HepG2 (cell line): ENCODE results near the gene ITGB2. TPM values are rescaled to one million over a fixed set of nuclear protein-coding genes. Genes with fewer than 3 reads are reported as not detected.
A peak's percentile ranks its signal among the peaks of the same experiment; 100 is the strongest.

Experiments
- AGO2 ChIP-seq: fragments of 200-400 bp; formaldehyde crosslinking; optimal IDR thresholded peaks from 2 replicates; pipeline ENCODE3; 2017; ENCODE audit warnings: mild to moderate bottlenecking, low read depth, low read length, moderate library complexity
- HIVEP1 ChIP-seq: sonication (generic); formaldehyde crosslinking; IDR thresholded peaks from 2 replicates; pipeline ENCODE4 v1.4.0; 2020; ENCODE audit warnings: mild to moderate bottlenecking, missing genetic modification reagents
- HOXD1 ChIP-seq: sonication (generic); formaldehyde crosslinking; IDR thresholded peaks from 2 replicates; pipeline ENCODE4 v1.5.0; 2020; ENCODE audit warnings: missing genetic modification reagents
- KAT2B ChIP-seq: fragments of 150-350 bp; IDR thresholded peaks from 2 replicates; pipeline ENCODE4 v1.6.1; 2014; ENCODE audit warnings: low read depth, low read length, borderline replicate concordance
- MTA1 ChIP-seq: sonication (generic); formaldehyde crosslinking; IDR thresholded peaks from 2 replicates; pipeline ENCODE4 v1.4.0; 2020; ENCODE audit warnings: missing genetic modification reagents, mild to moderate bottlenecking, borderline replicate concordance
- MXD1 ChIP-seq: sonication (generic); formaldehyde crosslinking; IDR thresholded peaks from 2 replicates; pipeline ENCODE4 v1.4.0; 2020; ENCODE audit warnings: mild to moderate bottlenecking, missing genetic modification reagents
- NBN ChIP-seq: fragments of 450-650 bp; conservative IDR thresholded peaks from 2 replicates; pipeline ENCODE4 v1.6.1; 2017
- POGK ChIP-seq: sonication (generic); formaldehyde crosslinking; conservative IDR thresholded peaks from 2 replicates; pipeline ENCODE4 v1.8.0; 2022; ENCODE audit warnings: mild to moderate bottlenecking, moderate library complexity, missing genetic modification reagents
- SALL1 ChIP-seq: sonication (generic); formaldehyde crosslinking; IDR thresholded peaks from 2 replicates; pipeline ENCODE4 v1.8.0; 2022; ENCODE audit warnings: mild to moderate bottlenecking, missing genetic modification reagents
- SNAPC2 ChIP-seq: sonication (generic); formaldehyde crosslinking; IDR thresholded peaks from 2 replicates; pipeline ENCODE4 v1.8.1; 2022; ENCODE audit warnings: mild to moderate bottlenecking, missing genetic modification reagents
- XRCC5 ChIP-seq: fragments of 200-400 bp; formaldehyde crosslinking; optimal IDR thresholded peaks from 2 replicates; pipeline ENCODE3; 2017; ENCODE audit warnings: mild to moderate bottlenecking, low read length
- ZBTB8A ChIP-seq: sonication (generic); formaldehyde crosslinking; IDR thresholded peaks from 2 replicates; pipeline ENCODE4 v1.4.0; 2020; ENCODE audit warnings: mild to moderate bottlenecking, low read depth, missing genetic modification reagents, borderline replicate concordance
- ZFP90 ChIP-seq: sonication (generic); formaldehyde crosslinking; IDR thresholded peaks from 2 replicates; pipeline ENCODE4 v1.8.0; 2022; ENCODE audit warnings: missing genetic modification reagents, mild to moderate bottlenecking, inconsistent platforms, borderline replicate concordance
- ZKSCAN5 ChIP-seq: sonication (generic); formaldehyde crosslinking; IDR thresholded peaks from 2 replicates; pipeline ENCODE4 v1.5.1; 2020; ENCODE audit warnings: mild to moderate bottlenecking, missing genetic modification reagents
- ZNF280D ChIP-seq: sonication (generic); formaldehyde crosslinking; IDR thresholded peaks from 2 replicates; pipeline ENCODE4 v1.5.1; 2020; ENCODE audit warnings: mild to moderate bottlenecking, missing genetic modification reagents
- ZNF292 ChIP-seq: sonication (generic); formaldehyde crosslinking; IDR thresholded peaks from 2 replicates; pipeline ENCODE4 v1.8.1; 2022; ENCODE audit warnings: mild to moderate bottlenecking, low read depth, missing genetic modification reagents, borderline replicate concordance
- ZNF772 ChIP-seq: sonication (generic); formaldehyde crosslinking; IDR thresholded peaks from 2 replicates; pipeline ENCODE4 v1.5.0; 2020; ENCODE audit warnings: mild to moderate bottlenecking, missing genetic modification reagents
- ZSCAN20 ChIP-seq: sonication (generic); formaldehyde crosslinking; IDR thresholded peaks from 2 replicates; pipeline ENCODE4 v1.4.0; 2020; ENCODE audit warnings: missing genetic modification reagents, mild to moderate bottlenecking, borderline replicate concordance
- polyA plus RNA-seq, 8 experiments: library from polyadenylated mRNA; depleted of rRNA in 3 of 8; stranded (reverse) in 7 of 8; unstranded in 1 of 8; fragments of >200 nt; fragmentation: Illumina TruSeq in 4 of 8; extraction: Trizol in 4 of 8; gene quantifications; 2 replicates each; pipeline versions ENCODE4 v1.2.1 to v1.2.3, GENCODE V29; 2011 to 2016; ENCODE audit warnings: low read depth in 4 of 8, missing spikeins in 1 of 8, mixed read lengths in 1 of 8; ENCODE audit not compliant: insufficient read depth in 1 of 8
- total RNA-seq, 5 experiments: library from RNA; depleted of rRNA; stranded (reverse); fragments of >200 nt; fragmentation: Illumina TruSeq; extraction: Trizol; gene quantifications; 2 replicates each; pipeline ENCODE4 v1.2.3, GENCODE V29; 2016; ENCODE audit warnings: low read depth in 1 of 5
- TF ChIP-seq, protein P1 (sequence below): sonication (generic); formaldehyde crosslinking; IDR thresholded peaks from 2 replicates; pipeline ENCODE4 v1.4.0; 2020; ENCODE audit warnings: missing genetic modification reagents
- TF ChIP-seq, protein P2 (sequence below): sonication (generic); formaldehyde crosslinking; IDR thresholded peaks from 2 replicates; pipeline ENCODE4 v1.5.1; 2020; ENCODE audit warnings: missing genetic modification reagents, mild to moderate bottlenecking, borderline replicate concordance

ITGB2 gene
- total and polyA plus RNA-seq, 2 of the 13 experiments (the other 11 are each of a cell fraction or from before 2014, with no cell fraction given): 4.2 to 18.0 TPM

DNA sequence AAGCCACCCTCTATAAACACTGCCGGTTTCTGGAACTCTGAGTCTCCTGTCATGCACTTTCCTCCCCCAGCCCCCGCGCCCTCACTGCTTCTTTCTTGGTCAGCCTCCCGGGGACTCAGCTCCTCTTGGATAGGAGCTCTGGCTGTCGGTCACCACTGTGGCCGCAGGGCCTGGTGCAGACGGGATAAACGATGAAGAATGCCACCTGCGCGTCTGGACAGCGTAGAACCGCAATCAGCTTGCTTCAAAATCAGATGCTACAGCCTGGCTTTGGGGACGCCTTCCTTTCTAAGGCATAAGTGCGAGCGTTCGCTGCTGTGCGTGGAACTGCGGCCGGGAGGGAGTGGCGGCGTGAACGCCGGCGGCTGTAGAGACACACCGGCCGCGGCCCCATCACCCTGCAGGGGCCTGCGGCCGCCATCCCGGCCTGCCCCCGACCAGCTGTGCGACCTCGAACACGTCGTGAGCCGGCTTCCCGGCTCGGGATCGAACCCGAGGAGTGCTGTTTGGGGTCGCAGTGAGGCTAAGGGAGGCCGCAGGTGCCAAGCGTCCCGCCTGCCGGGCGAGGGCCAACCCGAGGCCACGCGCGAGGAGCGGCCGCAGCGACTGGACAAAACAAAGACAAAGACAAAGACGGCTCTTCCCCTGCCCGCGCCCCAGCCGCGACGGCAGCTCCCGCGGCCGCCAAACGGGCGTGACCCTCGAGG lies 47.9 kb downstream of the ITGB2 start (continued):
- TF ChIP-seq, protein P1, sequence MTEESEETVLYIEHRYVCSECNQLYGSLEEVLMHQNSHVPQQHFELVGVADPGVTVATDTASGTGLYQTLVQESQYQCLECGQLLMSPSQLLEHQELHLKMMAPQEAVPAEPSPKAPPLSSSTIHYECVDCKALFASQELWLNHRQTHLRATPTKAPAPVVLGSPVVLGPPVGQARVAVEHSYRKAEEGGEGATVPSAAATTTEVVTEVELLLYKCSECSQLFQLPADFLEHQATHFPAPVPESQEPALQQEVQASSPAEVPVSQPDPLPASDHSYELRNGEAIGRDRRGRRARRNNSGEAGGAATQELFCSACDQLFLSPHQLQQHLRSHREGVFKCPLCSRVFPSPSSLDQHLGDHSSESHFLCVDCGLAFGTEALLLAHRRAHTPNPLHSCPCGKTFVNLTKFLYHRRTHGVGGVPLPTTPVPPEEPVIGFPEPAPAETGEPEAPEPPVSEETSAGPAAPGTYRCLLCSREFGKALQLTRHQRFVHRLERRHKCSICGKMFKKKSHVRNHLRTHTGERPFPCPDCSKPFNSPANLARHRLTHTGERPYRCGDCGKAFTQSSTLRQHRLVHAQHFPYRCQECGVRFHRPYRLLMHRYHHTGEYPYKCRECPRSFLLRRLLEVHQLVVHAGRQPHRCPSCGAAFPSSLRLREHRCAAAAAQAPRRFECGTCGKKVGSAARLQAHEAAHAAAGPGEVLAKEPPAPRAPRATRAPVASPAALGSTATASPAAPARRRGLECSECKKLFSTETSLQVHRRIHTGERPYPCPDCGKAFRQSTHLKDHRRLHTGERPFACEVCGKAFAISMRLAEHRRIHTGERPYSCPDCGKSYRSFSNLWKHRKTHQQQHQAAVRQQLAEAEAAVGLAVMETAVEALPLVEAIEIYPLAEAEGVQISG (CRISPR knock-in tag): no peak; the same call in none of the 2 replicates
- TF ChIP-seq MXD1: peak; percentile 40; the same call in 1 of the 2 replicates
- TF ChIP-seq ZNF292 (CRISPR knock-in tag): no peak
- no peak for TF ChIP-seq MTA1
- TF ChIP-seq ZKSCAN5 (CRISPR knock-in tag): no peak
- no peak for TF ChIP-seq NBN
- peak; percentile 9 for TF ChIP-seq XRCC5
- no peak for TF ChIP-seq ZBTB8A (CRISPR knock-in tag)
- TF ChIP-seq SALL1 (CRISPR knock-in tag): 0 out of 2 replicates have a peak, but pooled peaks have one; percentile 11
- peak; percentile 72; the same call in 1 of the 2 replicates for TF ChIP-seq ZSCAN20
- no peak for TF ChIP-seq ZFP90 (CRISPR knock-in tag)
- no peak for TF ChIP-seq SNAPC2 (CRISPR knock-in tag)
- TF ChIP-seq, protein P2, sequence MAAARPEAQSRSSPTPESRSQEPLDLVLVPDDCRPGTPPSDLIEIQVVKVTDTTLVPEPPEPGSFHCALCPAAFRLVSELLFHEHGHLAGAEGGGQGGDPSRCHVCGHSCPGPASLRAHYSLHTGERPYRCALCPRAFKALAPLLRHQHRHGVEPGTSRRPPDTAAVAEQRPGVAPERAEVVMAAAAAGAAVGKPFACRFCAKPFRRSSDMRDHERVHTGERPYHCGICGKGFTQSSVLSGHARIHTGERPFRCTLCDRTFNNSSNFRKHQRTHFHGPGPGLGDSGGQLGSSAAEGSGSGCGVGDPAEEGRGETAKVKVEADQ: no peak
- TF ChIP-seq KAT2B: no peak
- peak; percentile 90 for TF ChIP-seq AGO2
- 0 out of 2 replicates have a peak, but pooled peaks have one; percentile 44 for TF ChIP-seq POGK
- 0 out of 2 replicates have a peak, but pooled peaks have one; percentile 31 for TF ChIP-seq ZNF772 (CRISPR knock-in tag)
- TF ChIP-seq ZNF280D (CRISPR knock-in tag): 0 out of 2 replicates have a peak, but pooled peaks have one; percentile 11
- peak; percentile 39; the same call in 1 of the 2 replicates for TF ChIP-seq HOXD1
- peak; percentile 56; the same call in 1 of the 2 replicates for TF ChIP-seq HIVEP1 (CRISPR knock-in tag)
